ENCODE measurements around the gene FAM168B. TPM values are rescaled to one million over a fixed set of nuclear protein-coding genes. Genes with fewer than 3 reads are reported as not detected.

FAM168B gene
- total and polyA plus RNA-seq, 10 of the 15 experiments (the other 5 are each of a cell fraction or from before 2014, with no cell fraction given) = 3.5 to 77.3 (median 45.9) TPM

DNA sequence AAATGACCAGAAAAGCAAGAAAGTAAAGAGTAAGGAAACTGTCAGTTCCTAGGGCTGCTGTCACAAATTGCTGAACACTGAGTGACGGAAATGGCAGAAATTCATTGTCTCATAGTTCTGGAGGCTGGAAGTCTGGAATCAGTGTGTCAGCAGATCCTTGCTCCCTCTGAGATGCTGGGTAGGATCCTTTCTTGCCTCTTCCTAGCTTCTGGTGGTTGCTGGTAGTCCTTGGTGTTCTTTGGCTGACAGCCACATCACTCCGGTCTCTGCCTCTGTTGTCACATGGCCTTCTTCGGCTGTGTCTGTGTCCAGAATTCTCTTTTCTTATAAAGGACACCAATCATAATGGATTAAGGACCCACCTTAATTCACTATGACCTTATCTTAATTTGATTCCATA is 33.8 kb upstream of the FAM168B start (continued):
- TF ChIP-seq CHD1 (IDR thresholded peaks at IDR 0.05; ENCODE audit: low read depth, low read length) (no peak), SIX5 (IDR thresholded peaks at IDR 0.05; ENCODE audit: low read depth, low read length, severe bottlenecking) (no peak)

DNA sequence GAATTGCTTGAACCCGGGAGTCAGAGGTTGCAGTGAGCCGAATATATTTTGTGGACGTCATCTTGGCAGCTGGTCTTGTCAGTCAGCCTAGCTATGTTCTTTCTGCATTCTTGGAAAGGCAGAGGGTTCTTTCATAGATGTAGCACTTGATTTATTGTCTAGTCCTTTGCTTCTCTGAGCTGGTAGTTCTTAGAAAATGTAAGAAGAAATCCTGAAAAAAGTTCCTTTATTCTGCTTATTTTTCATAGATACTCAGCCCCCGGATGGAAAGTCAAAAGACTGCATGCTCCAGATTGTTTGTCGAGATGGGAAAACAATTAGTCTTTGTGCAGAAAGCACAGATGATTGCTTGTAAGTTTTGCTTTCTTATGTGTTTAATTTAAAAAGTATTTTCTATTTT is 33.2 kb upstream of the FAM168B start:
- no peaks in the 10 kb centered on the region for H3K27me3 ChIP-seq (replicated peaks in 1 of 2; ENCODE audit: control insufficient read depth in 2 of 2, insufficient read depth in 2 of 2, low read length in 1 of 2)
- no peak overlapping the region for H2AFZ ChIP-seq (ENCODE audit: control insufficient read depth, low read depth, low read length)
- H3K9ac ChIP-seq (ENCODE audit: control insufficient read depth, insufficient read depth, low read length) = no peak overlapping the region
- H3K27ac ChIP-seq (ENCODE audit: control insufficient read depth, insufficient read depth) = no peak overlapping the region
- no peak overlapping the region for H3K4me2 ChIP-seq (ENCODE audit: control insufficient read depth, insufficient read depth)
- 95% methylated on average over 5 of the region's 5 CpGs for WGBS (ENCODE audit: insufficient coverage, insufficient replicate concordance, low lambda C conversion rate, missing lambda C conversion rate)
- ChIA-PET CTCF (no interaction called here), POLR2A (no interaction called here), RAD21 (ENCODE audit: unreplicated experiment) (no interaction called here), SMC1A (ENCODE audit: uncharacterized antibody, unreplicated experiment) (no interaction called here)
- no peak overlapping the region for H3K4me3 ChIP-seq
- intact Hi-C loops (cut with micrococcal nuclease; ENCODE audit: unreplicated experiment) = no loop called here
- no TSS peak for BruUV-seq (replicated peaks)
- H3K36me3 ChIP-seq (ENCODE audit: control insufficient read depth in 2 of 2, insufficient read depth in 2 of 2, low read length in 1 of 2) = peaks cover 24 to 32% of the 10 kb centered on the region in 2 experiments
- in situ Hi-C loops (cut with MboI) = no loop called here
- no peak for DNase-seq (ENCODE audit: low read depth, low spot score)
- no peaks in the 10 kb centered on the region for H4K20me1 ChIP-seq (ENCODE audit: control insufficient read depth, insufficient read depth)
- no peaks in the 10 kb centered on the region for H3K9me3 ChIP-seq (replicated peaks; ENCODE audit: control insufficient read depth, insufficient read depth, low read length)
- ATAC-seq = no peak
- TF ChIP-seq ATF2 (IDR thresholded peaks at IDR 0.05; ENCODE audit: low read length) (no peak), ZNF24 (IDR thresholded peaks at IDR 0.05) (no peak), SMAD5 (IDR thresholded peaks at IDR 0.05; ENCODE audit: low read depth) (no peak), RB1 (IDR thresholded peaks at IDR 0.05; ENCODE audit: borderline replicate concordance) (no peak), YY1 (IDR thresholded peaks at IDR 0.05; ENCODE audit: low read depth, low read length) (no peak)
- TF ChIP-seq, protein P1, sequence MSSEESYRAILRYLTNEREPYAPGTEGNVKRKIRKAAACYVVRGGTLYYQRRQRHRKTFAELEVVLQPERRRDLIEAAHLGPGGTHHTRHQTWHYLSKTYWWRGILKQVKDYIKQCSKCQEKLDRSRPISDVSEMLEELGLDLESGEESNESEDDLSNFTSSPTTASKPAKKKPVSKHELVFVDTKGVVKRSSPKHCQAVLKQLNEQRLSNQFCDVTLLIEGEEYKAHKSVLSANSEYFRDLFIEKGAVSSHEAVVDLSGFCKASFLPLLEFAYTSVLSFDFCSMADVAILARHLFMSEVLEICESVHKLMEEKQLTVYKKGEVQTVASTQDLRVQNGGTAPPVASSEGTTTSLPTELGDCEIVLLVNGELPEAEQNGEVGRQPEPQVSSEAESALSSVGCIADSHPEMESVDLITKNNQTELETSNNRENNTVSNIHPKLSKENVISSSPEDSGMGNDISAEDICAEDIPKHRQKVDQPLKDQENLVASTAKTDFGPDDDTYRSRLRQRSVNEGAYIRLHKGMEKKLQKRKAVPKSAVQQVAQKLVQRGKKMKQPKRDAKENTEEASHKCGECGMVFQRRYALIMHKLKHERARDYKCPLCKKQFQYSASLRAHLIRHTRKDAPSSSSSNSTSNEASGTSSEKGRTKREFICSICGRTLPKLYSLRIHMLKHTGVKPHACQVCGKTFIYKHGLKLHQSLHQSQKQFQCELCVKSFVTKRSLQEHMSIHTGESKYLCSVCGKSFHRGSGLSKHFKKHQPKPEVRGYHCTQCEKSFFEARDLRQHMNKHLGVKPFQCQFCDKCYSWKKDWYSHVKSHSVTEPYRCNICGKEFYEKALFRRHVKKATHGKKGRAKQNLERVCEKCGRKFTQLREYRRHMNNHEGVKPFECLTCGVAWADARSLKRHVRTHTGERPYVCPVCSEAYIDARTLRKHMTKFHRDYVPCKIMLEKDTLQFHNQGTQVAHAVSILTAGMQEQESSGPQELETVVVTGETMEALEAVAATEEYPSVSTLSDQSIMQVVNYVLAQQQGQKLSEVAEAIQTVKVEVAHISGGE (CRISPR knock-in tag; IDR thresholded peaks at IDR 0.05) = no peak
- no peaks in the 10 kb centered on the region; the same call in 1 of the 2 replicates for H3K79me2 ChIP-seq (ENCODE audit: control insufficient read depth, insufficient read depth, low read length)
- FAIRE-seq = no peak
- no peaks in the 10 kb centered on the region; the same call in 1 of the 2 replicates for H3K4me1 ChIP-seq (ENCODE audit: control insufficient read depth, insufficient read depth, low read length)
